HG02623 (cell line): ENCODE measurements around the gene AMBRA1.
"Not testable (repeated sequence)": the region's sequence is repeated elsewhere in the genome, so short reads cannot be mapped to it uniquely, and the experiment has no call there.

Source experiments
- ATAC-seq: cut with Tn5 transposase; IDR thresholded peaks from one replicate; pipeline ENCODE4 v1.9.1; 2021; ENCODE audit warnings: moderate library complexity; ENCODE audit not compliant: unreplicated experiment

AMBRA1 gene

DNA sequence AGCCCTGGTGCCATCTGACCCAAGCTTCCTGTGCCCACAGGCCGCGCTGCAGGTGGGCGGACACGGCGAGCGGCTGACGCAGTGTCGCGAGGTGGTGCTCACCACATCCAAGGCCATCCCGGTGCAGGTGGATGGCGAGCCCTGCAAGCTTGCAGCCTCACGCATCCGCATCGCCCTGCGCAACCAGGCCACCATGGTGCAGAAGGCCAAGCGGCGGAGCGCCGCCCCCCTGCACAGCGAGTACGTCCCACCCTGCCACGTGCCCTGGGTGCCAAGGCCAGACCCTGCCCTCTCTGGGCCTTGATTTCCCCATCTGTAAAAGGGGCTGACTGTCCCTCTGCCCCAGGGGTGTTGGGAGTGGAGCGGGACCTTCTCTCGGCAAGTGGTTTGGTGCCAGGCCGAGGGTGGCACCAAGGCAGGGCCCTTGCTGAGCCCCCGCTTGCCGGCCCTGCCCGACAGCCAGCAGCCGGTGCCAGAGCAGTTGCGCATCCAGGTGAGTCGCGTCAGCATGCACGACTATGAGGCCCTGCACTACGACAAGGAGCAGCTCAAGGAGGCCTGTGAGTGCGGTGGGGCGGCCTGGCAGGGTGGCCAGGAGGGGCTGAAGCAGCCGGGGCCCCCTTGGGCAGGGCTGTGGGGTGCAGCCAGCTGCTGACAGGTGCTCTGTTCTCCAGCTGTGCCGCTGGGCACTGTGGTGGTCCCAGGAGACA, 218.3 kb downstream of the AMBRA1 start:
- no peak for ATAC-seq

DNA sequence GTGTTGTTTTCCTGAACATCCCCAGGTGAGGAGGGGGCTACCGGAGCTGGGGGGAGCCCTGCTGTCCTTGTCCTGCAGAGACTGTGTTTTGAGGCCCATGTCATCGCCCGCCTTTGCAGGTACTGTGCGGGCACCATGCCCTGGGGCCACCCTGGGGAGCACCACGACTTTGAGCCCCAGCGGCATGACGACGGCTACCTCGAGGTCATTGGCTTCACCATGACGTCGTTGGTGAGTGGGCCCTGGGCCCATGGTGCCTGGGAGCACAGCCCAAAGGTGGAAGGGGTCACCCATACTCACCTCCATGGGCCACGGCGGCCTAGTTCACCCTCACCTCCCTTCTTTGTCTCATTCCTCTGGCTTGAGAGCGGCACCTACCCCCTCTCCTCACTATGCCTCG, 219.0 kb downstream of the AMBRA1 start:
- ATAC-seq = no peak

DNA sequence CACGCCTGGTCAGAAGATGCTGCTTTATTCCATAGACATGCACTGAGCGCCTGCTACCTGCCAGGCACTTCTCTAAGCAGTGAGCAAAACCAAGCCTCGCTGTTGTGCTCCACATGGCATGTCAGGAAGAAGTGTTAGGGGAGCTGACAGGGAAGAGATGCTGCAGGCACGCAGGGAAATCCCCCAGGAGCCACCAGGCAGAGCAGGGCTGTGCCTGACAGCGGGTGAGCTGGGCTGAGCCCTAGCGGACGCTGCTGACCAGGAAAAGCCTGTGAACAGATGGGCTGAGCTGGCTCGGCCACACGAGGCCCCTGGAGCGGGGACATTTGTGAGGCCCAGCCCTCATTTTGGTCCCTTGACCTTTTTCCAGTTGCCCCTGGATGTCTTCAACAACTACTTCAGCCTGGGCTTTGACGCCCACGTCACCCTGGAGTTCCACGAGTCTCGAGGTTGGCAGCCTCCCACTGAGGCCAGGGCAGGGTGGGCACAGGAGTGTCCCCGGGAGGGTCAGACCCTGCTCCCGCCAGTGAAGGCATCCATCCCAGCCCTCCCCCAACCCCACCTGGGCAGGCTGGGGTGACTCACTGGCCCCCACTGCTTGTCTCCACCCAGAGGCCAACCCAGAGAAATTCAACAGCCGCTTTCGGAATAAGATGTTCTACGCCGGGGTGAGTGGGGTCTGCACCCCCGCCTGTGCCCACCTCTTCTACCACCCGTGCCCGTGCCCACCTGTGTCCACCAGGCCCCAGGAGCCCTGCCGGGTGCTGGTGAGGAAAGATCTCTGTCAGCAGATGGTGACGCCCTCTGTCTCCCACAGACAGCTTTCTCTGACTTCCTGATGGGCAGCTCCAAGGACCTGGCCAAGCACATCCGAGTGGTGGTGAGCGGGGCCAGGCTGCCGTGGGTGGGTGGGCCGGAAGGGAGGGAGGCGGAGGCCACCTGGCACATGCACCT, 219.8 kb downstream of the AMBRA1 start:
- ATAC-seq = no peak

DNA sequence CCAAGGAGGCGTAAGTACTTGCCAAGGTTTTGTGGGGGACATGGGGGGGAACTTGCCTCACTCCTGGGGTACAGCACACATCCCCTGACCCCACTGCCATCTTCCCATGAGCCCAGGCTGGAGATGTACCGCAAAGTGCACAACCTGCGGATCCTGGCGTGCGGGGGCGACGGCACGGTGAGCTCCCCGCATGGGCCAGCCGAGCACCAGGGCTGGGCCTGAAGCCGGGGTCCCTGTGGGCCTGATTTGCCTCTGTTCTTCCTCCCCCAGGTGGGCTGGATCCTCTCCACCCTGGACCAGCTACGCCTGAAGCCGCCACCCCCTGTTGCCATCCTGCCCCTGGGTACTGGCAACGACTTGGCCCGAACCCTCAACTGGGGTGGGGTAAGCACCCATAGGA, 221.3 kb downstream of the AMBRA1 start:
- ATAC-seq = not testable (repeated sequence)

DNA sequence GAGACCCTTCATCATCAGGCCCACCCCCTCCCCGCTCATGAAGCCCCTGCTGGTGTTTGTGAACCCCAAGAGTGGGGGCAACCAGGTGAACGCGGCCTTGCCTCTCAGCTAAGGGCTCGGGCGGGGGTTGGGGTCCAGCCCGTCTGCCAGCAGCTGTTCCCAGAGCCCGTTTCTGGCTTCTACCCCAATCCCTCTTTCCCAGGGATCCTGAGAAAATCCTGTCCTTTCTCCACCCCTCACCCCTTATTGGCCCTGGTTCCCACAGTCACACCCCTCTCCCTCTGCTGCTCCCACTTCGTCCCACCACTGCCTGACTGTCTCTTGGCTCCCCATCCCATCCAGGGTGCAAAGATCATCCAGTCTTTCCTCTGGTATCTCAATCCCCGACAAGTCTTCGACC, 221.7 kb downstream of the AMBRA1 start:
- ATAC-seq = no peak

DNA sequence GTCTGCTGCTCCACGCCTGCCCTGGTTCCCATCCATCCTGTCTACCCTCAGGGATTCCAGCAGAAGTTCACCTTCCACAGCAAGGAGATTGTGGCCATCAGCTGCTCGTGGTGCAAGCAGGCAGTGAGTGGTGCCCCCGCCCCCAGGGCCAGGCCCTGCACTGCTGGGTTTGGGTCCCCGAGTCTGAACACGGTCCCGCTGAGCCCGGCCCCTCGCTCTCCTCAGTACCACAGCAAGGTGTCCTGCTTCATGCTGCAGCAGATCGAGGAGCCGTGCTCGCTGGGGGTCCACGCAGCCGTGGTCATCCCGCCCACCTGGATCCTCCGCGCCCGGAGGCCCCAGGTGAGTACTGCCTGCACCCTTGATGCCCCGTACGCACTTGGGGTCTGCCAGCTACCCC, 222.6 kb downstream of the AMBRA1 start:
- ATAC-seq = not testable (repeated sequence)

DNA sequence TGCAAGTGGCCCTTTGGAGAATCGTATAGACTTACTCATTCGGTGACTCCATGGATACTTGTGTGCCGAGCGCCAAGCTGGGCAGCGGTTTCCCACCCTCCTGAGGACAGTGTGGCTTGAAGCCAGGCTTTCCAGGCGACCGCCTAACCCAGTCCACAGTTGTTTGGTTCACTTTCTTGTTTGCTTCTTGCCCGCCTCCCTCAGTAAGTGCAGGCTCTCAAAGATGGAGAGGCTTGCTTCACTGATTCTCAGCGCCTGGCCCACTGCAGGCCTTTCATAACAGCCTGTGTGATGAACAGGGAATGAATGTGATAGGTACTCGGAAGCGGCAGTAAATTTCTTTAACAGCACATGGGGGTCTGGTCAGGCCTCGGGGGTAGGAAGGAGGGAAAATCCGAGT, 223.6 kb downstream of the AMBRA1 start:
- ATAC-seq = no peak

DNA sequence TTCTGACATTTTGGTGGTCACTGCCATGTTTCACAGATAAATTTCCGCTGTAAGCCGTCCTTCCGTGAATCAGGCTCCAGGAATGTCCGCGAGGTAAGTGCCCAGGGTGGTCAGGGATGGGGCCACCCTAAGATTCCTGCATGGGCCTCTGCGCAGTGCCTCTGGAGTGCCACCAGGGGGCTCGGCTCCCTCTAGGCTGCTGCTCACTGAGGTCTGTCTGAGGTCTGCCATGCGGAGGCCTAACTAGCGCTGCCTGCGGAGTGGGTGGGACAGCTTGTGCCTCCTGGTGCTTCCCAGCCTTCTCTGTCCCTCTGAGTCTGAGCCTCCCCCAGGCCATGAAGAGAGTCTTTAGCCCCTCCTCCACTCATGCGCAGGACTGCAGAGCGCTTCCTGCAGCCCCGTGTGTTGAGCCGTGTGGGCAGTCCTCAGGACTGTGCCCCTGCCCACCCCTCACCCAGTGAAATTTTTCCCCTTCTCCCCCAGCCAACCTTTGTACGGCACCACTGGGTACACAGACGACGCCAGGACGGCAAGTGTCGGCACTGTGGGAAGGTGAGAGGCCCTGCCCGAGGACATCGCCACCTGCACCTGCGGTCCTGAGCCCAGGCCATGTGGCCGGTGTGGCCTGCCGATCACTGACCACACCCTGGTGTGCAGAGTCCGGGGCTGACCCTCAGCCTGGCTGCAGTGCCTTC, 224.2 kb downstream of the AMBRA1 start:
- peak; percentile 42 for ATAC-seq

DNA sequence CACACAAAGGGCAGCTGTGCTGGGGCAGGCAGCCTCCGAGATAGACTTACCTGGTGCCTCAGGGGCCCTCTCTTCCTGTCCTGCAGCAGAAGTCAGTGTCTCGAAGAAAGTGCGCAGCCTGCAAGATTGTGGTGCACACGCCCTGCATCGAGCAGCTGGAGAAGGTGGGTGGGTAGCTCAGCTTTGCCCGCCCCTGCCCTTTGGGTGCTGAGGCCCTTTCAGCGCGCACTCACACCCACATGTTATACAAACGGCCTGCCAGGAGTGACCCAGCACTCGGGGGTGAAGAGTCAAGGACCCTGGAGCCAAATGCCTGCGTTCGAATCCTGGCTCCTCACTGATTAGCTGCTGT, 225.9 kb downstream of the AMBRA1 start:
- ATAC-seq = no peak

DNA sequence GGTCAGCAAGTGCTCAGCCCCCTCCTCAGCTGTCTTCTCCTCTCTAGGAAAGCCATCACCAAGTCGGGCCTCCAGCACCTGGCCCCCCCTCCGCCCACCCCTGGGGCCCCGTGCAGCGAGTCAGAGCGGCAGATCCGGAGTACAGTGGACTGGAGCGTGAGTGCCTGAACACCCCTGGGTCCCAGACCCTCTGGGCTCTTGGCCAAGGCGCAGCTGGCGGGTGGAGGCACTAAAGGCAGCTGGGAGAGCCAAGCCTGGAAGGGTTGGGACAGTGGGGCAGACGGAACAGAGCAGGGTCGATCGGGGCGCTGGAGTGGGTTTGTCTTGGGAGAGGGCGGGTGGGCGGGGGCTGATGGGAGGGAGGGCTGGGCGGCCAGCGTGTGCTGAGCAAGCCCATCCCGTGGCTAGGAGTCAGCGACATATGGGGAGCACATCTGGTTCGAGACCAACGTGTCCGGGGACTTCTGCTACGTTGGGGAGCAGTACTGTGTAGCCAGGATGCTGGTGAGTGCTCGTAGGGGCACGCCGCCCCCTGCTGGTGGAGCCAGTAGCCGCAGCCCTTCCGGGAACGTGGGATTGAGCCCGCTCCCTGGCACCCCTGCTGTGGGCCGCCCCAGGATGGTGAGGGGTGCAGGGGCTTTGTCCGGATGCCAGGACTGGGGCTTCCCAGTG, 226.4 kb downstream of the AMBRA1 start:
- ATAC-seq = peak; percentile 79

DNA sequence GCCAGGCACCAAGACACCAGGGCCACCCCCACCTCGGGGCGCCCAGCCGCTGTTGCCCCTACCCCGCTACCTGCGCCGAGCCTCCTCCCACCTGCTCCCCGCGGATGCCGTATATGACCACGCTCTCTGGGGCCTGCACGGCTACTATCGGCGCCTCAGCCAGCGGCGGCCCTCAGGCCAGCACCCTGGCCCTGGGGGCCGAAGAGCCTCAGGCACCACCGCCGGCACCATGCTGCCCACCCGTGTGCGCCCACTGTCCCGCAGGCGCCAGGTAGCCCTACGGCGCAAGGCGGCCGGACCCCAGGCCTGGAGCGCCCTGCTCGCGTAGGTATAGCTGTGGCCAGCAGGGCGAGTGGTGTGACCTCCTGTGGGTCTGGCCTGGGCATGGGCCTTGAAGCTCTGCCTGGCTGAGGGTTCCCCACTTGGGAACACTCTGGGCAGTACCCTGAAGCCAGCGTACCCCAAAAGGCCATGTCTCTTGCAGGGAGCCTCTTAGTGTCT, 227.1 kb downstream of the AMBRA1 start:
- ATAC-seq = no peak

DNA sequence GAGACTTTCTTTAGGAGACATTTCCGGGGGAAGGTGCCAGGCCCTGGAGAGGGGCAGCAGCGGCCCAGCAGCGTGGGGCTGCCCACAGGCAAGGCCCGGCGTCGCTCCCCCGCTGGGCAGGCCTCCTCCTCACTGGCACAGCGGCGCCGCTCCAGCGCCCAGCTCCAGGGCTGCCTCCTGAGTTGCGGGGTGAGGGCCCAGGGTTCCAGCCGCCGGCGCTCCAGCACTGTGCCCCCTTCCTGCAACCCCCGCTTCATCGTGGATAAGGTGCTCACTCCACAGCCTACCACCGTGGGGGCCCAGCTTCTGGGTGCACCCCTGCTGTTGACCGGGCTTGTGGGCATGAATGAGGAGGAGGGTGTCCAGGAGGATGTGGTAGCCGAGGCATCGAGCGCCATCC, 227.6 kb downstream of the AMBRA1 start:
- no peak for ATAC-seq

DNA sequence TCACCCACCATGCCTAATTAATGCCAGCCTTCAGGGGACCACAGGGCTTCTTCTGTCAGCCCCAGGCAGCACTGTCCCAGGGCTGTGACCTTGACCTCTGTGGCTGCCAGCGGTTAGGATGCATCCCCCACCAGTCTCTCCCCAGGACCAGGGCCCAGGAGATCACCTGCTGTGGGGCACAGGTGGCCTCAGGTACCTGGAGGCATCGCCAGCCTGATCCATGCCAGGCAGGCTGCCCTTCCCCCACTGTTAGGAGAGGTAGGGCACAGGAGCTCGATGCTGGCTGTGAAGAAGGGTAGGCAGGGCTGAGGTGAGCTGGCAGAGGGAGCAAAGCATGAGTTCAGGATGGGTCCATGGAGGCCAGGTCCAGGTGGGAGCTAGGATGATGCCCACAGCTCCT, 229.0 kb downstream of the AMBRA1 start:
- no peak for ATAC-seq

DNA sequence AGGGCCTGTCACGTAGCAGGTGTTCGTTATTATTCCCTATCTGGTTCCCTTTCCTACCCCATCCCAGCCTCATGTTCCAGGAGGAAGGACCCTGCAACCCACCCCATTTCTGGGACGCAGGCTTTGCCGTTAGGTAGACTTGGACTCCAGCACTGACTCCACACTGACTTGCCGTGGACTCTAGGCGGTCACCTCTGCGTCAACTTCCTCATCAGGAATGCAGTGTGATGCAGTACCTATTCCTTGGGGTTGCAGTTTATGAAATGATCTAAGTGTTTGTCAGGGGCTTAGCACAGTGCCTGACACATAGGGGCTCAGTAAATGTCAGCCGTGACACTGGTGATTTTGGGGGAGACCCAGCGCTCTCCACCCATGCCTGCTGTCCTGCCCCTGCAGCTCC, 229.8 kb downstream of the AMBRA1 start:
- ATAC-seq = no peak

DNA sequence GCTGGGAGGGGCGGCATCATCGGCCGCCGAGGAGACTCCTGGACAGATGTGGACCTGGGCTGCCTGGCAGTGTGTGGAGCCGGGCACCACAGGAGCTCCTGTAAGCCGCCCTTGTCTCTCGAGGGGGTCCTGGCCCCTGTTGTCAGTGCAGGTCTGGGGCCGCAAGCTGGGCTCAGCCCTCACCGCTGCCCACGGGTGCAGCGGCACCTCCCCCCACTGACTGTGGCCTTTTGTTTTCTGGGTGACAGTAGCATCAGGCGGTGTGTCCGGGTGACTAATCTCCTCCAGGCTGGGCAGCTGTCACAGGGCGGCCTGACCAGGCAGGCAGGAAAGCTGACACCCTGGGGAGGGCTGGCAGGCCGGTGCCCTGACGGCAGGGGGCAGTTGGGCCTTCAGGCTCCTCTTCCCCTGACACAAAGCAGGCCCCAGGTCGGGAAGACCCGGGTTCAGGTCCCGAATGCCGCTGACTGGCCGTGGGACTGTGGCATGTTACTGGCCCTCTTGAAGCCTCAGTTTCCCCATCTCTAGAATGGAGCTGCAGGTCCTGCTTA, 230.3 kb downstream of the AMBRA1 start:
- ATAC-seq = no peak

DNA sequence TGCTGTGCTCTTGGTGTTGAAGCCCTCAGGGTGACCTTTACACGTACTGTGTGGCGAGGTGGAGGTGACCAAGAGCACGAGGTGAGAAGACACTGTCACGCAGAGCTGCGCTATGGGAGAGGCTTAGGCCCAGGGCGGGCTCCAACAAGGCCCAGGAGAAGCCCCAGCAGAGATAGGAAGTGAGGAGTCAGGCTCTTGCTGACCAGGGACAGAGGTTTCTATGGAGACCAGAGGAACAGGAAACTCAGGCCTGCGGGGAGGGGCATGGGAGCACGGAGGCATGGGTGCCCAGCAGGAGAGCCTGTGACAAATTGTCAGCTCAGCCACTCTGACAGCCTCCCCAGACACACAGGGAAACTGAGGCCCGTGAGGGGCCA, 230.8 kb downstream of the AMBRA1 start:
- no peak for ATAC-seq

DNA sequence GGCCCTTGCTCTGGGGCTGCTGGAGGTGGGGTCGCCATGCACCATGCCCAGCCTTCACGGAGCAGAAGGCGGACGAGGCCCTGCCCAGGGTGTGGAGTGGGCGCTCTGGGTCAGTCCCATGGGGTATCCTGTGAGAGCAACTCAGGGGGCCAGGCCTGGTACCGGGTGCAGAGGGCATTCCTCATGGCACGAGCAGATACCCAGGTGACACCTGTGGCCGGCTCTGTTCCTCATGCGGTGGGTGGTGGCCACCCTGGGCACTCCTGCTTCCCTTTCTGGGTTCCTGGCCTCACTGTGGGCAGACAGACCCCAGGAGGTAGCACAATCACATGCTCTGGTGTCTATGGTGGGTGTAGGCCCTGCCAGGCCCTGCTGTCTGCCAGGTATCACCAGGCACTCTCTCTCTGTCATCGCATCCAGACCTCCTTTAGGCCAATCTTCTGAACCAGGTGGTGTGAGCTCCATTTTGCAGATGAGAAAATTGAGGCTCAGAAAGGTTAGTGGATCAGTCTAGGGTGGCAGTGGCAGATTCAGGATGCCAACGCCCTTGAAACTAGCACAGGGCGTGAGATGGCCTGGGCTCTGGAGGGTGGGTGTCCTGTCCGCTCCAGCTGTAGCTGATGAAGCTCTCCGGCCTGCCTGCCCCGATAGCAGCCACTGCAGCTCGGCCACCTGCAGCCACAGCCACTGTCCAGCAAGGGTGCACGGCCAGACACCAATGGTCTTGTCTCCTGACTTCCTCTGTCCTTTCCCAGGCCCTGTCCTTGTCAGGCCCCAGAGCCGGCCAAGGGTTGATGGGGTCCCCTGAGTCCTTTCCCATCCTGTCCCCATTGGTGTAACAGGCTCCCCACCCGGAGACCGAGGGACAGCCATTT, 231.4 kb downstream of the AMBRA1 start:
- ATAC-seq = no peak

DNA sequence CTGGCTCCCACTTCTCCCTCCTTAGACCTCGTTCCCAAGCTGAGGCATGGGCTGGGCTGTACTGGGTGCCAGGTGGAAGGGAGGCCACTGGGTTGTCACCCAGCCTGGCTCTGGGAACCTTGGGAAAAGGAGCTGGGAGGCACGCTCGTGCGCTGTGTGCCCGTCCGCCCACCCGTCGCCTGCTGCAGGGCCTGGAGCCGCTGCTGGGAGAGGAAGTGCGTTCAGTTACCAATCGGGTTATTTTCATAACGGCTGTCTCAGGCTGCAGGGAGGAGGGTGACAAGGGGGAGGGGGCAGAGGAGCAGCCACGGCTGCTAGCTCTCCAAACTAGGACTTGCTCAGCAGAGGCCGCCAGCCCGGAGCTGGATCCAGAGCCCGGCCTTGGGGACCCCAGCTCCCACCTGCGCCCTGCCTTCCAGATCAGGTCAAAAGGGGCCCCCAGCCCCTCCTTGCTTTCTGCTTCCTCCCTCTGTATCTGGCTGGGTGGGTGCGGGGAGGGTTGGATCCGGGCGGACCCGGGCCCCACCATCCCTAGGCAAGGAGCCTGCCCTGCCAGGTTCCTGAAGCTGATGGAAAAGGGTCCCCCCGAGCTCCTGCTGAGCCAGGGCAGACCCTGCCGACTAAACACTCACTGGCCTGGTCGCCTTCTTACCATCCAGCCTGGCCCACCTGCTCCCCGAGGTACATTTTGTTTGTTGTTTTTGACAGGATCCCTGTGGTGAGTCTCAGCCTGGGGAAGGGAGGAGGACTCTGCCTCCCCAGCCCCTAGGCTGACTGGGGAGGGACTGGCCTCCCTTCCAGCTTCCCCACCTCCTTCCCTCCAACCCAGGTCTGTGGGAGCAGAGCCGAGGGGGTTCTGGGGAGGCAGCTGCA, 232.3 kb downstream of the AMBRA1 start:
- peak; percentile 90 for ATAC-seq

DNA sequence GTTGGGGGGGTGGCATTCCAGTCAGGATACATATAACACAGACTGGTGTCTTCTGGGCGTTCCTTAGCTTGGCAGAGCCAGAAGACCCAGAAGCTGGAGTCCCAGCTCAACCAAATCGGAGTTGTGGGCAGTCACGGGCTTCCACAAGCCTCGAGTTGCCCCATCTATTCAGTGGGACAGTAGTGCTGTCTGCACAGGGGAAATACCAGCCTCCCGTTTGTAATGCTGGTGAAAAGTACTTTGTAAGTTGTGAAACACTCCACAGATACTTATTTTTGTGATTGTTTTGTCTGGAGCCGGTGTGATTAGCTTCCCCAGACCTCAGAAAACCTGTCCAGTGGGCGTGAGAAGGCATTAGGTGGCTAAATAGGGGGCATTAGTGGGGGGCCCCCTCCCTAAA, 232.9 kb downstream of the AMBRA1 start:
- ATAC-seq = peak; percentile 21
